Stimulated activated CD4-positive, alpha-beta T cell treated with anti-CD3 and anti-CD28 coated beads, Interleukin-15, amount 100 ng/mL, for 48 hours (primary cell): ENCODE results near the gene MOB3A.
"Not testable (repeated sequence)": the region's sequence is repeated elsewhere in the genome, so short reads cannot be mapped to it uniquely, and the experiment has no call there.

Experiments
- DNase-seq, 2 donors: peaks; one replicate each; pipeline ENCODE4 v3.0.0-alpha.2; 2020; ENCODE audit warnings: low read depth in 2 of 2

Gene MOB3A

DNA sequence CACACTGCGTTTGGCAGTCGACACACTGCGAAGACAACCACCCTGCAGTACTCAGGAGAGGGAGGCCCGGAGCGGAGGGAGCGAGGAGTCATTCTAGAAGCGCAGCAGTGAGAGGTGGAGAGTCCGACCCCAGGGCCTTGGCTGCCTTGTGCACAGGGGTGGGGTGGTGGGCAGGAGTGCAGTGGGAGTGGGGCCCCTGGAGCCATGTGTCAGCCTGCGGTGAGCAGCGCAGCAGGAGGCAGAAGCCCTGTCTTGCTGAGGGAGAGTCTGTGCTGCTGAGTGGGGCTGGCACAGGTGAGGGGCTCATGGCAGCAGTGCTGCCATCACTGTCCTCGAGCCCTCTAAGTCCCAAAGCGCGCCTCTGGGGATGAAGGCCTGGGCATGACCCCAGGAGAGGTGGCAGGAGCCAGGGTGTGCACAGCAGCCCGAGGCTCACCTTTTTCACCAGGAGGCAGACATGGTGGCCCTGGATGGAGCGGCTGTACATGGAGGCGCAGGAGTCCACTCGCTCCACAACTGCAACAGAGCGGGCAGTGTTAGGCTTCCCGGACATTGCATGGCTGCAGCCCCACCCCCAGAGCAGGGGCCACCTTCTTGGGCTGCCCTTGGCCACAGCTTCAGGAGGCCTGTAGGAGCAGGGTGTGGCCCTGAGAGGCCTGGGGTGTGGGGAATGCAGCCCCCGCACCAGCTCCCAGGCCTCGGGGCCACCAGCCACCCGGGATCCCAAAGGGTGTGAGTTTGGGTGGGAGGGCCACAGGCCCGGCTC, 12.3 kb upstream of the MOB3A start:
- no peak for DNase-seq

DNA sequence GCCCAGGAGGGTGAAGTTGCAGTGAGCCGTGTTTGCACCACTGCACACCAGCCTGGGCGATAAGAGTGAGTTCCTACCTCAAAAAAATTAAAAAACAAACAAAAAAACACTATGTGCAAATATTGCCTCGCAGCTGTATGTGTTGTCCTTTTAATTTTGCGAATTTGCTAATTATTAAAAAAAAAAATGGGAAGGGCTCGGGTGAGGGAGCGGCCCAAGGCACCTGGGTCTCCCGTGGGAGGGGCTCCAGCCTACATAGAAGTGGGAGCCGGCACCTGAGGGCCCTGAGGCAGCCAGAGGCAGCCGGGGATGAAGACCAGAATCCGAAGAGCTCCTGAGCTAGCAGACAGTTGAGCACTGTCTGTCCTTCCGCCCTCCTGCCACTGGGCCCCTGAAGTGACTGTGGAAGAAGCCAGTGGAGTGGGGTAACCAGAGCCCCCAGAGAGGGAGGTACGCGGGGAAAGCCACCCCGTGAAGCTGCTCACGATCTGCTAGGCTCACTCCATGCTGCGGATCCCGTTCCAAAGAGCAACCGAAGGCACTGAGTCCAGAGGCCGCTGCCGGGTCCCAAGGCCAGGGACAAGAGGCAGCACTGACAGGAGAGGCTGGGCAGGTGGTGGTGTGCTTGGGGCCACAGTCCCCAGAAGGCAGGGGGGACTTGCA, 7.0 kb upstream of the MOB3A start:
- DNase-seq = no peak

DNA sequence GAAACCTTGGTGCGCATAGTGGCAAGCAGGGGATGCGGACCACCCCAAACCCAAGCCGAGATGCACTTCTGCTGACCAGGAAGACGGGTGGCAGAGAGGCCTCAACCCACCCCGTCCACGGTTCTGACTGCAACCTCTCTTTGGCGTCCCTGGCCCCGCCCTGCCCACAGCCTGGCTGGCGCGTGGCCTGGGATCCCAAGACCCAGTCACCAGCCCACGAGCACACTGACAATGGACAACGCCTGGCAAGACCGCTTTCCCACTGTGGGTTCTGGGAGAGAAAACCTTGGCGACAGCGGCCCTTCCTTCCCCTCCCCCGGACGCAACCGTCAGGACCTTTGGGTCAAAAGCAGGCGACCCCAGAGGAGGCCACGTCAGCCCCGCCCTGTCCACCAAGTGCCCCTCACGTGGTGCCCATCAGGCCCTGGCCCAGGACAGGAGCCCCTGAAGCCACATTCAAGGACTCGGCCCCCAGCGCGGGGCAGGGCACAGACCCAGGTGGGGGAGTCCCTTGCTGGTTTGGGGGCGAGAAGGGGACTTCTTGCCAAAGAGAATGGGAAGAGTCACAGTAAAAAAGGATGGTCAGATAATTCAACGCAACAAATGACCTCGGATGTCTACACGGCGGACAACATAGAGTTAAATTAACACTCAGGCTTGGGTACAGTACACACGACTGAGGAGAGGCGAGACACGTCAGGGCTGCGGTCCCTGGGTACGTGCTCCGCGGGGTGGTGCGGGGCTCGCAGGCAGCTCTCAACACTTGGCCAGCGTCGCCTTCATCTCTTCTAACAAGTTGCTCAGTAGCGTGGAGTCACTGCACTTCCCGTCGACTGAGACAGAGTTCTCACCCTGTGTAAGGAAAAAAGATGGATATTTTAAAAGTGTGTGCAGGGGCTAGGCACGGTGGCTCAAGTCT, 5.5 kb upstream of the MOB3A start:
- DNase-seq = no peak

DNA sequence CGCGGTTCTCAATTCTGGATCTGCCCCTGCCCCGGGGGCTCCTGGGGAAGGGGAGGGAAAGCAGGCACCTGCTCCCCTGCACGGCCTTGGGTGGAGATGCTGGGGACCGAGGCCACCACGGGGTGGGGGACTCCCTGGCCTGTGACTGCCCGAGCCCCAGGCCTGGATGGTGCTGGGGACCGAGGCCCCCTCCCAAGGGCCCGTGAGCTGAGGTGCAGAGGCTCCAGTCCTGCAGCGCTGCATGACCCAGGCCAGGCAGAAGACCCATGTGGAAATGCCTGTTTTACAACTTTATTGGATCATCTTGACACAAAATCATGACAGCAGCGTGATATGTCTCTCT, 4.6 kb upstream of the MOB3A start:
- no peak for DNase-seq

DNA sequence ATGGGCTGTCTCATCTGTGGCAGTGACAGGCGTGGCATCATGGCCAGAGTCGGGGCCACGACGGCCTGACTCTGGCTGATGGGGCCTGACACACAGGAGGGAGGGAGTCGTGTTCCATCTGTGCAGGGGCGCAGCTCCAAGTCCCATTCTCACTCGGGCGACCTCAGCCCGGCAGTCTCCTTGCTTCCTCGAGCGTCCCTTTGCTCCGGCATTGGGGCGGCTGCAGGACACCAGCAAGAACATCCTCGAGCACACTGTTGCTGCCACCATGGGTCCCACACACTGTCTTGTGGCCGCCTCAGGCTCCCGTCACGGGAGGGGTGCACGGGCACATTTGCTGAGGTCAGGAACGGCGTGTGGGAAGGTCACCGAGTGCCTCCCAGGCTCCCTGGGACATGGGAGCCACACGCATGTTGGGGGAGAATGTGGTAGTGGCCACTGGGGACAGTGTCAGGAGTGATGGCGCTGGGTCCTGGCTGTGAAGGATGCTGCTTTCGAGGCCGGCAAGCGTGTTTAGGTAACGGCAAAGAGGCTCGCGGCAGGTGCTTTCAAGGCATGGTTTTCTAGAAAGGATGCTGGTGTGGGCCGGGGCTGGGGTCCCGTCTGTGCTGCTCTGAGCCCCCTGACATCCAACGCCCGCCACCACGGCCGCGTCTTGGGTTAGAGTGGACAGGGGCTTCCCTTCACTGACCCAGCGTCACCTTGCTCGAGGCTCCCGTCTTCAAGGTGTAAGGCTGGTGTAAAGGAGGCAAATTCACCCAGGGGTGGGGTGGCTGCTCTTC, 4.0 kb upstream of the MOB3A start:
- no peak for DNase-seq

DNA sequence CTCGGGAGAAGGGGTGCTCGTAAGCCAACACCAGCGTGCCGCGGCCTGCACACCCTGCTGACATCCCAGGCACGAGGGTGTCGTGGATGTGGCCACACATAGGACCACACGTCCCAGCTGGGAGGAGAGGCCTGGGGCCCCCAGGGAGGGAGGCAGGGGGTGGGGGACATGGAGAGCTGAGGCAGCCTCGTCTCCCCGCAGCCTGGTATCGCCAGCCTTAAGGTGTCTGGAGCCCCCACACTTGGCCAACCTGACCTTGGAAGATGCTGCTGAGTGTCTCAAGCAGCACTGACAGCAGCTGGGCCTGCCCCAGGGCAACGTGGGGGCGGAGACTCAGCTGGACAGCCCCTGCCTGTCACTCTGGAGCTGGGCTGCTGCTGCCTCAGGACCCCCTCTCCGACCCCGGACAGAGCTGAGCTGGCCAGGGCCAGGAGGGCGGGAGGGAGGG, 3.0 kb upstream of the MOB3A start:
- no peak for DNase-seq

DNA sequence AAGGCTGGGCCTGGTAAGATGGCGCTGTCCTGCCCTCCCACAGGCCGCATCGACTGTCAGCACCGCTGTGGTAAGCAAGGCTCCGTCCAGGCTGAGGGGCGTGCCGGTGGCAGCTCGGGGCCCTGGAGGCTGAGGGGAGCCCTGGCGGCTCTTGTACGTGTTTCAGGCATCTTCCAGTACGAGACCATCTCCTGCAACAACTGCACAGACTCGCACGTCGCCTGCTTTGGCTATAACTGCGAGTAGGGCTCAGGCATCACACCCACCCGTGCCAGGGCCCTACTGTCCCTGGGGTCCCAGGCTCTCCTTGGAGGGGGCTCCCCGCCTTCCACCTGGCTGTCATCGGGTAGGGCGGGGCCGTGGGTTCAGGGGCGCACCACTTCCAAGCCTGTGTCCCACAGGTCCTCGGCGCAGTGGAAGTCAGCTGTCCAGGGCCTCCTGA, 1.8 kb upstream of the MOB3A start:
- no peak for DNase-seq

DNA sequence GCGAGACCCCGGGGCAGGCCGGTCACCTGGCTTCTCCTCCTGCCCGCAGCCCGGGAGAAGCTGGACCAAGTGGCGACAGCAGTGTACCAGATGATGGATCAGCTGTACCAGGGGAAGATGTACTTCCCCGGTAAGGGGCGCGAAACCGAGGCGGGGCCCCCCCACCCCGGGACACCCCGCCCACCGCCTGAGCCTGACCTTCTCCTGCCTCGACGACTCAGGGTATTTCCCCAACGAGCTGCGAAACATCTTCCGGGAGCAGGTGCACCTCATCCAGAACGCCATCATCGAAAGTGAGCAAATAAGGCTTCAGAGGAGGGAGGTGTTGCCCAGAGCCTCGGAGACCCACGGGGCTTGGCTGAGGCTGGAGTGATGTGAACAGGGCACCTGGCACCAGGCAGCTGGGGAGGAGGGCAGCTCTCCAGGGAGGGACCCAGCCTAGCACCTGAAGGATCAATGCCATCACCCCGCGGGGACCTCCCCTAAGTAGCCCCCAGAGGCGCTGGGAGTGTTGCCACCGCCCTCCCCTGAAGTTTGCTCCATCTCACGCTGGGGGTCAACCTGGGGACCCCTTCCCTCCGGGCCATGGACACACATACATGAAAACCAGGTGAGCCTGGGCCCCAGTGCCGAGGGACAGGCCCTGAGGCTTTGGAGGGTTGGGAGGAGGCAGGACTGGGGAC, 1.2 kb upstream of the MOB3A start:
- DNase-seq = no peak

DNA sequence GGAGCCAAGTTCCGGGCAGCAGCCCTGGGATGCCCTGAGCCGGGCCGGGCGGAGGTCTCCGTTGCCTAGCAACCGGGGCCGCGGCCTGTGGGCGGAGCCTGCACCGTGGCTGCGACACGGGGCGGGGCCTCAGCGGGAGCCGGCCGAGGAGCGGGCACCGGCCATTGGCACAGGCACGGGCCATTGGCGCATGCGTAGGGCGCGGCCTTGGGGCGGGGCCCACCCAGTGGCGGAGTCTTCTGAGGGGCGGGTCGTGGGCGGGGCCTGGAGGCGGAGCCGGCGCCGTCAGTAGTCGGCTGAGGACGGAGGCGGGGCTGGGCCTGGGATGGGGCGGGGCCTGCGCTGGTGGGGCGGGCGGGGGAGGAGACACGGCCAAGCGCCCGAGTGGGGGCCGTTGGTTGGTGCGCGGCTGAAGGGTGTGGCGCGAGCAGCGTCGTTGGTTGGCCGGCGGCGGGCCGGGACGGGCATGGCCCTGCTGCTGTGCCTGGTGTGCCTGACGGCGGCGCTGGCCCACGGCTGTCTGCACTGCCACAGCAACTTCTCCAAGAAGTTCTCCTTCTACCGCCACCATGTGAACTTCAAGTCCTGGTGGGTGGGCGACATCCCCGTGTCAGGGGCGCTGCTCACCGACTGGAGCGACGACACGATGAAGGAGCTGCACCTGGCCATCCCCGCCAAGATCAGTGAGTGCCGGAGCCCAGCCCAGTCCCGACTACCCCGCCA, 515 bp upstream of the MOB3A start, which contains the start of gene IZUMO4:
IZUMO4 (plus strand) TSS at position 436 of the 723 bp plus-strand sequence; CDS start at position 467, 31 bp downstream.
- DNase-seq = peak; percentile 99 to 100

DNA sequence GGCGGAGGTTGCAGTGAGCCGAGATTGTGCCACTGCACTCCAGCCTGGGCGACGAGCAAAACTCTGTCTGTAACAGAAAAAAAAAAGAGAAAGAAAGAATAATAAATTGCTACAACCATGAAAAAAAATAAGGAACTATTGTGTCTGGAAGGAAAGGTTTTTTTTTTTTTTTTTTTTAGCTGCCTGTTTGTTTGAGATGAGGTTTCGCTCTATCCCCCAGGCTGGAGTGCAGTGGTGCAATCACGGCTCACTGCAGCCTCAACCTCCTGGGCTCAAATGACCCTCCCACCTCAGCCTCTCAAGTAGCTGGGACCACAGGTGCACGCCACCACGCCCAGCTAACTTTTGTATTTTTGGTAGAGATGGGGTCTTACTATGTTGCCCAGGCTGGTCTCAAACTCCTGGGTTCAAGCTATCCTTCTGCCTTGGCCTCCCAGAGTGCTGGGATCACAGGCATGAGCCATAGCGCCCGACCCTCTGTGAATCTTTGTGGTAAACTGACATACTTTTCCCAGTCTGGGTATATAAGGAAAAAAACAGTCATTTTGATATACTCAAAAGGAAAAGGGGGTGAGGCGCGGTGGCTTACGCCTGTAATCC, 4.1 kb downstream of the MOB3A start:
- DNase-seq = not testable (repeated sequence)

DNA sequence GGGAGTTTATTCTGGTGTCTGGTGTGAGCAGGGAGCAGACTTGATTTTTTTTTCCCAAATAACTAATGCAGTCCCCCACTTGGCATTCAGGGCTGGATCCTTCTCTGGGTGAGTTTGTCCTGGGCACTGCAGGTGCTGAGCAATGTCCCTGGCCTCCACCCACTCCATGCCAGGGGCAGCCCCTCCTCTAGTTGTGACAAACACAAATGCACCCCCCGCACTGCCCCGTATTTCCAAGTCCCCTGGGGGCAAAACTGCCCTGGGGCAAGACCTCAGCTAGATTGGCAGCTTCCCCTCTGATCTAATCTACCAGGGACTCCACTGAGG, 6.4 kb downstream of the MOB3A start:
- DNase-seq = no peak

DNA sequence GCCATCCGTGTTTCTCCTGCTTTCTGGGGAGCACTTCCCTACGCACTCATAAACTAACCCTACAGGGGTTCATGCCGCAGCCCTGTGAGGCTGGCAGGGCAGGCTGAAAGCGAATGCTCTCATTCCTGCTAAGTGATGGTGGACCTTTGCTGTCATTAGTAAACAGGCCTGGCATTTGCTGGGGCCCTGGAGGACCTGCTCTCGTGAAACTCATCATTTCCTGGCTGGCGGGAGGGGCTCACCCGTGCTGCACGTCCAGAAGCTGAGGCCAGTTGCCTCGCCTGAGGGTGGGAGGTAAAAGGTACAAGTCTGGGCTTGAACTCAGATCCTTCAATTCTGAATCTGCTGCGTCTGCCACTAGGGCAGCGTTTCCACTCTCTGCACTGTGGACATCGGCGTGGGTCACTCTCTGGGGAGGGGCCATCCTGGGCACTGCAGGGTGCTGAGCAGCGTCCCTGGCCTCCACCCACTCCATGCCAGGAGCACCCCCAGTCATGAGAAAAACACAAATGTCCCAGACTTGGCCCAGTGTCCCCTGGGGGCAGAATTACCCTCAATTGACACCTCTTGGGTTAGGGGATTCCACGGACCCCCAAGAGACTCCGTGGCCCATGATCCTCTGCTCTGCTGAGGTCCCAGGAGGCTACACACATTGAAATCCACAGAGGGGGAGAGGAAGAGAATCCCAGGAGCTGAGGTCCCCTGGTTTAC, 7.0 kb downstream of the MOB3A start:
- no peak for DNase-seq

DNA sequence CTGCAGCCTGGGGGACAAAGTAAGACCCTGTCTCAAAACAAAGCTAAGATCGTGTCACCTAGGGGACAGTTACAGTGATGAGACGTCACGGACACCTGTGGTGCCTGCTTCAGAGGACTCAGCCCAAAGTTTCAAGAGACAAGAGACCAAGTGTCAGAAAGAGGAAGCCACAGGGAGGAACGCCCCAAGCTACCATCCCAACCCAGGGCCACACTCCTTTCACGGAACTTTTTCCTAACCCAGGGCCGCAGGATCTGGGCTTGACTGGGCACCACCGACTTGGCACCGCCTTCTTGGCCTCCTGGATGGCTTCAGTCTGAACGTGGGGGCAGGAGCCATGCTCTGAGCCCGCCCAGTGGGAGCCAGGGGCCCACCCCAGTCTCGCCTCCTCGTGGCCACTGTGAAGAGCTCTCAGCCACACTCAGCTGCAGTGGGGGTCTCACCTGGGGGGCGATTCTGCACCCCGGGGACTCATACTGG, 8.5 kb downstream of the MOB3A start:
- no peak for DNase-seq

DNA sequence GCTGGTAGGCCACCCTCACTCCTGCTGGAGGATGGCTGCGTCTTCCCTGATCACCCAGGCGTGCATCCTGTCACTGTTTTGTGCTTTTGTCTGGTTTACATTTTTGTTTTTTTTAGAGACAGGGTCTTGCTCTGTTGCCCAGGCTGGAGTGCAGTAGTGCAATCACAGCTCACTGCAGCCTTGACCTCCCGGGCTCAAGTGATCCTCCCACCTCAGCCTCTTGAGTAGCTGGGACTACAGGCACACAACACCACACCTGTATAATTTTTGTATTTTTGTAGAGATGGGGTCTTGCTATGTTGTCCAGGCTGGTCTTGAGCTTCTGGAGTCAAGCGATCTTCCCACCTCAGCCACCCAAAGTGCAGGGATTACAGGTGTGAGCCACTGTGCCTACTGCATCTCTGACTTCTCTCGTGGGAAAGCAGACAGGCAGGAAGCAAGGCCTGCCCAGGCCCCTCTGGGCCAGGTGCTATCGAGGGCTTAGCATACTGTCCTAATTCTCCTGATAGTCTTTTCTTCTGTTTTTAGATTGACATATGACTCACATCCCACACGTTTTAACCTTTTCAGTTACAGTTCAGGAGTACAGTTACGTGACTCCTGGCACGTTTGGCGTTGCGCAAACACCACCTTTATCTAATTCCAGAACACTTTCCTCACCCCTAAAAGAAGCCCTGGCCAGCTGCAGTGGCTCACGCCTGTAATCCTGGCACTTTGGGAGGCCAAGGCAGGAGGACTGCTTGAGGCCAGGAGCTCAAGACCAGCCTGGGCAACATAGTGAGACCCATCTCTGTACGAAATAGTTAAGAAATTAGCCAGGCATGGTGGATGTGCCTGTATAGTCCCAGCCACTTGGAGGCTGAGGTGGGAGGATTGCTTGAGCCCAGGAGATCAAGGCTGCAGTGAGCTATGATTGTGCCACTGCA, 9.2 kb downstream of the MOB3A start:
- DNase-seq = not testable (repeated sequence)

DNA sequence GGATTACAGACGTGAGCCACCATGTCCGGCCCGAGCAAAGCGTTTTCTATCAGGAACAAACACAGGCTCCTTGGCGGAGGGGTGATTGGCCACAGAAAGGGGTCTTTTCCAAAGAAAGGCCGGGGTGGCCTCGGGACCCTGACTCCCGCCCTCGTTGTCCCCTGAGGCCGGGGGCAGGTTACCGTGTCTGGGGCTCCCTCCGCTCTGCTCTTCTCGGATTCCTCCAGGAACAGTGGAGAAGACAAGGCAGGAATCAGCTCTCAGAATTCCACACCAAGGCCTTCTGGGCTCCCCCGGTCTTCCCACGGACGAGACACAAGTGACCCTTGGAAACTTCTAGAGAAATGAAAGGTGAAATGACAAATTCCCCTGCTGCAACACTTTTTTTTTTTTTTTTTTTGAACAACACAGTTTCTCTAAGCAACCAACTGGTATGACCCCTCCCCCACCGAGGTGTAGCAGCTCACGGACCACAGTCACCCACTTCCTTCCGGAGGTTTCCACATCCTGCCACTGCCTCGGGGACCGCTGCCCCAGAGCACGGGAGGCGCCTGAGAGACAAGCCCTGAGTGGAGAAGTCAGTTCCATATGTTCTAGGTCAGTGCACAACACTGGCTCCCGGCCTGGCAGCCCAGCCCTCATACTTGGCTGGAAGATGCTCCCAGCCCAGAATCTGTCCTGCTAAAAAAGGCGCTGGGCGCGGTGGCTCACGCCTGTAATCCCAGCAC, 11.0 kb downstream of the MOB3A start:
- DNase-seq = peak; percentile 91 to 95

DNA sequence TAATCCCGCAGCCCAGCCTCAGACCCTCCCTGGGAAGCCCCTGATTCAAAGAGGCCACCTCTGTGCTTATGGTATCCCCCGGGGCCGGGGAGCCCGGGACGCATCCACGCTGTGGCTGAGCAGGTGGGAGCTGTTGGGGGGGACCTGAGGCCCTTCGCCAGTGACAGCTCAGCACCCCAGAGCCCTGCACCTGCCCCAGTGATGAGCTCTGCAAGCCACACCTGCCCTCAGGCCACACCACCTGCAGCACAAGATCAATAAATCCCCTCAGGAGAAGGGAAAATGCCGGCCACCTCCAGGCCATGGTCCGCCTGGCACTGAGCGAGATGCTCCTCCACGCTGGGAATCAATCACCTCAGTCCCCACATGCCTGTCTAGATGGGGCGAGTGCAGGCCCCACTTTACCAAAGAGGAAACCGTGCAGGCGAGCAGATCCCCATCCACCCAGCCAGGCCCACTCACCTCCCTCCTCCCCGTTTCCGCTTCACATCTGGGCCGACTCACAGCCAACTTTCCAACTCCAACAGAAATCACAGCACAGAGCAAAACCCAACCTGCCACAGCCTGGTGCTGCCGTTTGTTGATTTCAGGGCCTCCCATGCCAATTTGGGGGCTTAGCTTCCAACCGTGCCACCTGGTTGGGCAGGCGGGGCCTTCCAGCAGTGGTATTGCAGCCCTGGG, 12.8 kb downstream of the MOB3A start:
- DNase-seq = no peak
